ENCODE data around the gene CEPT1.

DNA sequence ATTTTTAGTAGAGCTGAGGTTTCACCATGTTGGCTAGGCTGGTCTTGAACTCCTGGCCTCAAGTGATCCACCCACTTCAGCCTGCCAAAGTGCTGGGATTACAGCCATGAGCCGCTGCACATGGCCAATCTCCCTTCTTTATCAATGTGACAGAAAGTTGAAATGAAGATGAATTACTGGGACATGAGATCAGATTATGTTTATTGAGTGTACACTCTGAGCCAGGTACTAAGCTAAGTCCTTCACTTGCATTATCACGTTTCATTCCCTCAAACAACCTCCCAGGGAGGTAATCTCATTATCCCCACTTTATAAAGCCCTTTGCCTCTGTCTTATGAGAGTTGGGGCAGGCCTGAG lies 81.2 kb downstream of the CEPT1 start:
- TF ChIP-seq, protein P1, sequence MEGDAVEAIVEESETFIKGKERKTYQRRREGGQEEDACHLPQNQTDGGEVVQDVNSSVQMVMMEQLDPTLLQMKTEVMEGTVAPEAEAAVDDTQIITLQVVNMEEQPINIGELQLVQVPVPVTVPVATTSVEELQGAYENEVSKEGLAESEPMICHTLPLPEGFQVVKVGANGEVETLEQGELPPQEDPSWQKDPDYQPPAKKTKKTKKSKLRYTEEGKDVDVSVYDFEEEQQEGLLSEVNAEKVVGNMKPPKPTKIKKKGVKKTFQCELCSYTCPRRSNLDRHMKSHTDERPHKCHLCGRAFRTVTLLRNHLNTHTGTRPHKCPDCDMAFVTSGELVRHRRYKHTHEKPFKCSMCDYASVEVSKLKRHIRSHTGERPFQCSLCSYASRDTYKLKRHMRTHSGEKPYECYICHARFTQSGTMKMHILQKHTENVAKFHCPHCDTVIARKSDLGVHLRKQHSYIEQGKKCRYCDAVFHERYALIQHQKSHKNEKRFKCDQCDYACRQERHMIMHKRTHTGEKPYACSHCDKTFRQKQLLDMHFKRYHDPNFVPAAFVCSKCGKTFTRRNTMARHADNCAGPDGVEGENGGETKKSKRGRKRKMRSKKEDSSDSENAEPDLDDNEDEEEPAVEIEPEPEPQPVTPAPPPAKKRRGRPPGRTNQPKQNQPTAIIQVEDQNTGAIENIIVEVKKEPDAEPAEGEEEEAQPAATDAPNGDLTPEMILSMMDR (IDR thresholded peaks at IDR 0.05), result no peak
- TF ChIP-seq, protein P2, sequence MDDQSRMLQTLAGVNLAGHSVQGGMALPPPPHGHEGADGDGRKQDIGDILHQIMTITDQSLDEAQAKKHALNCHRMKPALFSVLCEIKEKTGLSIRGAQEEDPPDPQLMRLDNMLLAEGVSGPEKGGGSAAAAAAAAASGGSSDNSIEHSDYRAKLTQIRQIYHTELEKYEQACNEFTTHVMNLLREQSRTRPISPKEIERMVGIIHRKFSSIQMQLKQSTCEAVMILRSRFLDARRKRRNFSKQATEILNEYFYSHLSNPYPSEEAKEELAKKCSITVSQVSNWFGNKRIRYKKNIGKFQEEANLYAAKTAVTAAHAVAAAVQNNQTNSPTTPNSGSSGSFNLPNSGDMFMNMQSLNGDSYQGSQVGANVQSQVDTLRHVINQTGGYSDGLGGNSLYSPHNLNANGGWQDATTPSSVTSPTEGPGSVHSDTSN (IDR thresholded peaks at IDR 0.05), result no peak
- no peak for TF ChIP-seq EP300 (IDR thresholded peaks at IDR 0.05; ENCODE audit: borderline replicate concordance in 1 of 2, low read depth in 1 of 2, low read length in 1 of 2)
- no peak for TF ChIP-seq POLR2AphosphoS5 (IDR thresholded peaks at IDR 0.05; ENCODE audit: low read depth, low read length)
- no peak for TF ChIP-seq TEAD4 (IDR thresholded peaks at IDR 0.05; ENCODE audit: borderline replicate concordance, insufficient read depth)
- no peak for TF ChIP-seq JUND (IDR thresholded peaks at IDR 0.05)
- TF ChIP-seq EZH2phosphoT487 (IDR thresholded peaks at IDR 0.05; ENCODE audit: borderline replicate concordance, low read depth), result no peak
- no peak for TF ChIP-seq RFX5 (IDR thresholded peaks at IDR 0.05; ENCODE audit: low read length)
- no peak for TF ChIP-seq TAF1 (IDR thresholded peaks at IDR 0.05; ENCODE audit: borderline replicate concordance, low read depth, low read length)
- no peak for TF ChIP-seq FOXM1 (IDR thresholded peaks at IDR 0.05; ENCODE audit: low read depth)
- no peak for TF ChIP-seq RCOR1 (IDR thresholded peaks at IDR 0.05; ENCODE audit: low read length)
- TF ChIP-seq, protein P3, sequence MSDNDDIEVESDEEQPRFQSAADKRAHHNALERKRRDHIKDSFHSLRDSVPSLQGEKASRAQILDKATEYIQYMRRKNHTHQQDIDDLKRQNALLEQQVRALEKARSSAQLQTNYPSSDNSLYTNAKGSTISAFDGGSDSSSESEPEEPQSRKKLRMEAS (IDR thresholded peaks at IDR 0.05; ENCODE audit: low read depth), result no peak
